Vagina (tissue), 2 donors: ENCODE results near the gene SHISA3. TPM values are rescaled to one million over a fixed set of nuclear protein-coding genes. Genes with fewer than 3 reads are reported as not detected.

ENCODE experiments used
- DNase-seq, 2 donors: peaks; one replicate each; pipeline ENCODE4 v3.0.0-alpha.2; 2017; ENCODE audit errors: extremely low spot score in 2 of 2
- H3K27ac ChIP-seq: fragments of 200-600 bp; sonication (generic); one replicate; pipeline ENCODE4 v1.5.1; 2019
- H3K27me3 ChIP-seq: fragments of 200-600 bp; sonication (generic); one replicate; pipeline ENCODE4 v1.5.1; 2019
- H3K36me3 ChIP-seq, 2 donors: fragments of 200-600 bp; sonication (generic); one replicate each; pipeline ENCODE4 v1.5.1; 2017 to 2019
- H3K4me1 ChIP-seq: fragments of 200-600 bp; sonication (generic); one replicate; pipeline ENCODE4 v1.5.1; 2019
- H3K4me3 ChIP-seq, 2 donors: fragments of 200-600 bp; sonication (generic); 1 replicate in 1 of 2; 2 replicates in 1 of 2; pipeline ENCODE4 v1.5.1; 2016 to 2019
- H3K9me3 ChIP-seq: fragments of 200-600 bp; sonication (generic); one replicate; pipeline ENCODE4 v1.5.1; 2019
- POLR2A ChIP-seq, 2 donors: fragments of 450-650 bp; IDR thresholded peaks; one replicate each; pipeline ENCODE4 v1.6.1; 2017; ENCODE audit warnings: antibody characterized with exemption in 2 of 2, mild to moderate bottlenecking in 2 of 2, moderate library complexity in 2 of 2
- POLR2AphosphoS5 ChIP-seq, 2 donors: sonication (generic); formaldehyde crosslinking; IDR thresholded peaks; one replicate each; pipeline ENCODE4 v1.9.0; 2017; ENCODE audit warnings: antibody characterized with exemption in 2 of 2, mild to moderate bottlenecking in 2 of 2, low read depth in 1 of 2; ENCODE audit not compliant: insufficient read depth in 1 of 2
- intact Hi-C: fragments of 100-400 bp; cut with DNase I; formaldehyde crosslinking; loops from one replicate; pipeline ENCODE4 v1.15.1; 2023
- total RNA-seq: library from RNA; depleted of rRNA; stranded (reverse); fragments of >200 nt; gene quantifications from one replicate; pipeline ENCODE4 v1.2.3, GENCODE V29; 2016
- TF ChIP-seq, protein P1 (sequence below), 3 experiments: fragments of 450-650 bp in 2 of 3; fragments of 200-600 bp in 1 of 3; sonication (generic) in 1 of 3; IDR thresholded peaks; one replicate each; pipeline ENCODE4 v1.5.1; 2017 to 2019; ENCODE audit warnings: antibody characterized with exemption in 3 of 3, mild to moderate bottlenecking in 2 of 3, moderate library complexity in 2 of 3

Gene SHISA3
- total RNA-seq, 1 donor from 2014 or later, result 4.4 TPM

DNA sequence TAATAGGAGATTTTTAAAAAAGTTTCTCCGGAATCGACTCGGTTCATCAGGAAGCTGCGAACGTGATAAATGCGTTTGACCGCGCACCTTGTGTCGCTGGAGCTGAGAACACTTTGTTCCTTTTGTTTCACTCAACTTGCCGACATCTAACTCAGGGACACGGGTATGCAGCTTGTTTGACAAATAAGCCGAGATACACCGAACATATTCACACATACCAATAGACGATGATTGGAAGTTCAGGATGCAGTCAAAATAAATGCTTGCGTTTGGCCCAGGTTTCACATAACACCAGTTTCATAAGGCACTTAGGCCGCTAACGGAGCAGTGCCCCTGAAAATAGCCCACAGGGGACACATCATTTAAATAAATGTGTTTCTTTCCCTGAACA, 932 bp upstream of the SHISA3 start:
- peak overlapping the region in 1 of 2 donors; percentile 41 for H3K4me3 ChIP-seq
- H3K27ac ChIP-seq, result no peak overlapping the region
- intact Hi-C loops, result no loop called here
- no peak for DNase-seq
- TF ChIP-seq POLR2A (IDR thresholded peaks at IDR 0.05) (no peak), POLR2AphosphoS5 (IDR thresholded peaks at IDR 0.05; ENCODE audit: insufficient read depth in 1 of 2, low read depth in 1 of 2) (no peak)
- TF ChIP-seq, protein P1, sequence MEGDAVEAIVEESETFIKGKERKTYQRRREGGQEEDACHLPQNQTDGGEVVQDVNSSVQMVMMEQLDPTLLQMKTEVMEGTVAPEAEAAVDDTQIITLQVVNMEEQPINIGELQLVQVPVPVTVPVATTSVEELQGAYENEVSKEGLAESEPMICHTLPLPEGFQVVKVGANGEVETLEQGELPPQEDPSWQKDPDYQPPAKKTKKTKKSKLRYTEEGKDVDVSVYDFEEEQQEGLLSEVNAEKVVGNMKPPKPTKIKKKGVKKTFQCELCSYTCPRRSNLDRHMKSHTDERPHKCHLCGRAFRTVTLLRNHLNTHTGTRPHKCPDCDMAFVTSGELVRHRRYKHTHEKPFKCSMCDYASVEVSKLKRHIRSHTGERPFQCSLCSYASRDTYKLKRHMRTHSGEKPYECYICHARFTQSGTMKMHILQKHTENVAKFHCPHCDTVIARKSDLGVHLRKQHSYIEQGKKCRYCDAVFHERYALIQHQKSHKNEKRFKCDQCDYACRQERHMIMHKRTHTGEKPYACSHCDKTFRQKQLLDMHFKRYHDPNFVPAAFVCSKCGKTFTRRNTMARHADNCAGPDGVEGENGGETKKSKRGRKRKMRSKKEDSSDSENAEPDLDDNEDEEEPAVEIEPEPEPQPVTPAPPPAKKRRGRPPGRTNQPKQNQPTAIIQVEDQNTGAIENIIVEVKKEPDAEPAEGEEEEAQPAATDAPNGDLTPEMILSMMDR (IDR thresholded peaks at IDR 0.05), result no peak
- H3K4me1 ChIP-seq, result peaks cover 28% of the 10 kb centered on the region
- no peaks in the 10 kb centered on the region for H3K27me3 ChIP-seq
- H3K9me3 ChIP-seq, result no peaks in the 10 kb centered on the region
- no peaks in the 10 kb centered on the region for H3K36me3 ChIP-seq

DNA sequence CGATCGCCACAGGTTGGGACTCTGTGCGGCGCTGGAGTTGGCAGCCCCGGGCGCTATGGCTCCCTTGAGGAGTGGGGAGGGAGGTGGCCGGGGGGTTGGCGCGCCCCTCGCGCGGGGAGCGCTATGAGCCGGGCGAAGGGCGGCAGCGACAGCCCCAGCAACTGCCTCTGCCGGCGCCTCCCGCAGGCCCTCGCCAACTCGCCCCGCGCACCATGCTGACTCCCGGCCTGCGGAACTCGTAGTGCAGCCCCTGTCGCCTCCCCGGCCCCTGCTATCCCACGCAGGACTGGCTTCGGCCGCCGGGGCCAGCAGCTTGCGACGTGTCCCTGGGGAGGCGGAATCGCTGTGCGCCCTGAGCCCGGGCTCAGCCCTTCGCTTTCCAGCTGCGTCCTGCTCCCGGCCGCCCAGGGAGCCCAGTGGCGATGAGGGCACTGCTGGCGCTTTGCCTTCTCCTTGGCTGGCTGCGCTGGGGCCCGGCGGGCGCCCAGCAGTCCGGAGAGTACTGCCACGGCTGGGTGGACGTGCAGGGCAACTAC, 415 bp downstream of the SHISA3 start:
- TF ChIP-seq, protein P1 (IDR thresholded peaks at IDR 0.05), result no peak
- TF ChIP-seq POLR2AphosphoS5 (IDR thresholded peaks at IDR 0.05; ENCODE audit: insufficient read depth in 1 of 2, low read depth in 1 of 2) (no peak), POLR2A (IDR thresholded peaks at IDR 0.05) (no peak)
- H3K4me3 ChIP-seq, result peak overlapping the region; percentile 40 to 41
- no peaks in the 10 kb centered on the region for H3K9me3 ChIP-seq
- H3K36me3 ChIP-seq, result no peaks in the 10 kb centered on the region
- intact Hi-C loops, result no loop called here
- no peaks in the 10 kb centered on the region for H3K27me3 ChIP-seq
- no peak overlapping the region for H3K27ac ChIP-seq
- peaks cover 28% of the 10 kb centered on the region for H3K4me1 ChIP-seq
- no peak for DNase-seq

DNA sequence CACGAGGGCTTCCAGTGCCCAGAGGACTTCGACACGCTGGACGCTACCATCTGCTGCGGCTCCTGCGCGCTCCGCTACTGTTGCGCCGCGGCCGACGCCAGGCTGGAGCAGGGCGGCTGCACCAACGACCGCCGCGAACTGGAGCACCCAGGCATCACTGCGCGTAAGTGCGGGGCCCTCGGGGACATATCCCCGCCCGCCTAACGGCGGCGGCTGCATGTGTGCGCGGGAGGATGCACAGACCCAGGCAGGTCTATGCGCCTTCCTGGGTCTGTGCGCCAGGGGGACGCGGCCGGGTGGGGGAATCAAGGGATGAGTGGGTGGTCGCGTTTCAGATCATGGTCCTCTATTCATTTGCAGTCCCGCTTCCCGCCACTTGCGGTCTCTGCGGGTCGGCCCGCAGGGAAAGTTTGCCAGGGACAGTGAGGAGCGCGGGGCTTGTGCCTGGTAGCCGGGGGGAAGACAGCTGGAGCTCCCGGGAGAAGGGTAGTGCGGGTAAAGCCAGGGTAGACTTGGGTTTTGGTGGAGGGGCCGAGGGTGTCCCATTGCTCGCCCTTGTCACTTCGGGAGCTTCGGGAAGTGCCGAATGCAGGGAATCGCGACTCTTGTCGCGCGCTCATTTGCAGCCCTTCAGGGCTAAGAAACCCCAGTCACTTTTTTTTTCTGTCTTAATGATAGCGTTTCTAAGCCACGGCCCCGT, 1.0 kb downstream of the SHISA3 start:
- Histone ChIP-seq H3K4me3 (peak overlapping the region; percentile 40 to 41), H3K9me3 (no peaks in the 10 kb centered on the region), H3K27ac (no peak overlapping the region), H3K27me3 (no peaks in the 10 kb centered on the region), H3K4me1 (peaks cover 28% of the 10 kb centered on the region), H3K36me3 (no peaks in the 10 kb centered on the region)
- intact Hi-C loops, result no loop called here
- no peak for TF ChIP-seq POLR2AphosphoS5 (IDR thresholded peaks at IDR 0.05; ENCODE audit: insufficient read depth in 1 of 2, low read depth in 1 of 2)
- TF ChIP-seq, protein P1 (IDR thresholded peaks at IDR 0.05), result no peak
- no peak for TF ChIP-seq POLR2A (IDR thresholded peaks at IDR 0.05)
- DNase-seq, result no peak

DNA sequence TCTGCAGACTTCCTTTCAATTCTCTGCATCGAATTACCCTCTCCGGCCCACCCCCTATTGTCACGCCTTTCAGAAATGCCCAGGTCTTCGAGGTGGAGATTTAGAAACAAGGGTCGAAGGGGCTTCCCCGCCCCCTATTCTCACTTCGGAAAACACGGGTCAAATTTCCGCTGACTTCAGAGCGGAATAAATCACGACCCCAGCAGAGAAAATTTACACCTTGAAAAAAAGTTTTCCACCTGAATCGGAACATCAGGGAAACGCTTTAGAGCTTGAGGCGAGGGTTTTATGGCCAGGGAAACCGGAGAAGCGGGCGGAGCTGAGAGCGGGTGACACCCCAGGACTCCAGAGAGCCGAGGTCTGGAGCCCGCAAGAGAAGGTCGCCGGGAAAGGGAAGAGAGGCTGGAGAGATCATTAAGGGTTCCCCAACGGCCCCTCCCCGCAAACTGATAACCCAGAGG, 1.6 kb downstream of the SHISA3 start:
- TF ChIP-seq POLR2A (IDR thresholded peaks at IDR 0.05) (no peak), POLR2AphosphoS5 (IDR thresholded peaks at IDR 0.05; ENCODE audit: insufficient read depth in 1 of 2, low read depth in 1 of 2) (no peak)
- TF ChIP-seq, protein P1 (IDR thresholded peaks at IDR 0.05), result no peak
- no peaks in the 10 kb centered on the region for H3K27me3 ChIP-seq
- H3K4me3 ChIP-seq, result peak overlapping the region in 1 of 2 donors; percentile 40

GRCh38 chr4:42399393-42399792, 2.1 kb downstream of the SHISA3 start:
- H3K9me3 ChIP-seq, result no peaks in the 10 kb centered on the region
- peaks cover 28% of the 10 kb centered on the region for H3K4me1 ChIP-seq
- no peak overlapping the region for H3K27ac ChIP-seq
- no peak for DNase-seq
- H3K4me3 ChIP-seq, result no peak overlapping the region
- H3K27me3 ChIP-seq, result no peaks in the 10 kb centered on the region
- intact Hi-C loops, result no loop called here
- no peaks in the 10 kb centered on the region for H3K36me3 ChIP-seq
- TF ChIP-seq POLR2AphosphoS5 (IDR thresholded peaks at IDR 0.05; ENCODE audit: insufficient read depth in 1 of 2, low read depth in 1 of 2) (no peak), POLR2A (IDR thresholded peaks at IDR 0.05) (no peak)
- TF ChIP-seq, protein P1 (IDR thresholded peaks at IDR 0.05), result no peak

More for the DNA sequence above, 1.6 kb downstream of the SHISA3 start:
- intact Hi-C loops, result no loop called here
- H3K4me1 ChIP-seq, result peaks cover 28% of the 10 kb centered on the region
- no peaks in the 10 kb centered on the region for H3K36me3 ChIP-seq
- H3K27ac ChIP-seq, result no peak overlapping the region
- DNase-seq, result no peak
- H3K9me3 ChIP-seq, result no peaks in the 10 kb centered on the region
